D721Med (cell line): ENCODE data around the gene PRPF40B.

Source experiments
- DNase-seq: peaks from one replicate; pipeline ENCODE4 v3.0.0; 2011; ENCODE audit warnings: low spot score; ENCODE audit not compliant: insufficient read length
- FAIRE-seq: peaks from 2 replicates; lab custom pipeline; 2011; peaks lifted over from hg19 to GRCh38; lab: Jason Lieb, UNC
- TF ChIP-seq, protein P1 (sequence below): IDR thresholded peaks from 2 replicates; pipeline ENCODE4 v1.5.1; 2012; ENCODE audit warnings: mild to moderate bottlenecking, control low read depth; ENCODE audit not compliant: insufficient read depth; ENCODE audit errors: missing control alignments

Gene PRPF40B

DNA sequence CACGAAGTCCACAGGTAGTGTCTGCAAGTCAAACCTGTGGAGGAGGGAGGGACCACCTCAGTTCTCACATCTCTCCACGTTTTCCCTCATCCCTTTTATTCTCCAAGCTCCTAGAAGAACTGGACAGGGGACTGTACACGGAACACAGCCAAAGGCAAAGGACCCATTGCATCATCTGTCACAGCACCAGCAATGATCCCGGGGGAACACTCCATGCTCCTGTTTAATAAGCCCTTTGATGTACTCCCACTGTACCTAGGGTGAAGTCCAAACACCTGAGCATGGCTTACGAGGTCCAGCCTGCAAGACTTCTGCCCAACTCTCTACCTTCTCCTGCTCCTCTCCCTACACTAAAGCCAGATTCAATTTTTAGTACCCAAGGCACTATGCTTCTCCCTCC lies 26.5 kb downstream of the PRPF40B start:
- DNase-seq (no peak), FAIRE-seq (no peak)
- TF ChIP-seq, protein P1, sequence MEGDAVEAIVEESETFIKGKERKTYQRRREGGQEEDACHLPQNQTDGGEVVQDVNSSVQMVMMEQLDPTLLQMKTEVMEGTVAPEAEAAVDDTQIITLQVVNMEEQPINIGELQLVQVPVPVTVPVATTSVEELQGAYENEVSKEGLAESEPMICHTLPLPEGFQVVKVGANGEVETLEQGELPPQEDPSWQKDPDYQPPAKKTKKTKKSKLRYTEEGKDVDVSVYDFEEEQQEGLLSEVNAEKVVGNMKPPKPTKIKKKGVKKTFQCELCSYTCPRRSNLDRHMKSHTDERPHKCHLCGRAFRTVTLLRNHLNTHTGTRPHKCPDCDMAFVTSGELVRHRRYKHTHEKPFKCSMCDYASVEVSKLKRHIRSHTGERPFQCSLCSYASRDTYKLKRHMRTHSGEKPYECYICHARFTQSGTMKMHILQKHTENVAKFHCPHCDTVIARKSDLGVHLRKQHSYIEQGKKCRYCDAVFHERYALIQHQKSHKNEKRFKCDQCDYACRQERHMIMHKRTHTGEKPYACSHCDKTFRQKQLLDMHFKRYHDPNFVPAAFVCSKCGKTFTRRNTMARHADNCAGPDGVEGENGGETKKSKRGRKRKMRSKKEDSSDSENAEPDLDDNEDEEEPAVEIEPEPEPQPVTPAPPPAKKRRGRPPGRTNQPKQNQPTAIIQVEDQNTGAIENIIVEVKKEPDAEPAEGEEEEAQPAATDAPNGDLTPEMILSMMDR, result no peak

DNA sequence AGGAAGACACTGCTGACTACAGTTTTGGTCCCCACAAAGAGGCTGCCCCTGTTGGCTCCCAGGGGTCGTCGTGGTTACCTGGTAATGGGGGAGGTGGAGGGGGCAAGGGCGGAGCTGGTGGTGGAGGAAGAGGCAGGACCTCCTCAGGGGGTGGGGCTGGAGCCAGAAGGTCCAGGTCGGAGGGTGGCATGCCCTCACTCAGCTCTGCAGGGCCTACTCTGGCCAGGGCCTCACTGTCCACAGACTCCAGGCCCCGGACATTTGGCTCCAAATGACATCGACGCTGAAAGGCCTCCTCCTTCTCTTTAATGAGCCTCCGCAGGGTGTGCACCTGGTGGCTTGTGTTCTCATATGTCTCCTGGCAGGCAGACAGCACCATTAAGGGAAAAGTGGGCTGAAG lies 28.5 kb downstream of the PRPF40B start:
- DNase-seq, result no peak
- TF ChIP-seq, protein P1, result no peak

DNA sequence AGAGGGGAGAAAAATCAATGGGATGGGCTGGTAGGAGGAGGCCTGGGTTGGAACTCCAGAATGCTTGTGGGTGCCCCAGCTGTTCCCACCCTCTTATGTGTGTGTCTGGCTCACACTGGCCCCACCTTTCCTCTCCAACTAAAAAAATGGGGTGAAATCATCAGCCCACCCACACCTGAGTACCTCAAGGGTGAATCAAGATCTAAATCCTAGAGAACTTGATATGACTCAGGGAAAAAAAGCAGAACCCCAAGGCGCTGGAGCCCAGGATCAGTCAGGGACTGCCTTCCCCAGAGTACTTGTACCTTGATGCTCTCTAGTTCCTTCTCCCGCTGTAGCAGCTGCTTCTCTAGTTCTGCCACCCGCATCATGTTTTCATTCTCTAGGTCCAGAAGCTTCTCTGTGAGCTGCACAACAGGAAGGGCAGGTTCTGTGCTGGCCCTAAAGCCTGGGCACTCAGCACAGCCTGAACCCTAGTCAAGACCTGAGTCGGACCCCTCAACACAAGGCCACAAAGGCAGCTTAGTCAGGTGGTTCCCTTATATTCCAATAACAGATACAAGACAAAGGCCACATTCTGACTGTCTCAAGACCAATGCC lies 29.7 kb downstream of the PRPF40B start:
- TF ChIP-seq, protein P1, result no peak
- FAIRE-seq (no peak), DNase-seq (no peak)

More for the DNA sequence above, 28.5 kb downstream of the PRPF40B start:
- no peak for FAIRE-seq

DNA sequence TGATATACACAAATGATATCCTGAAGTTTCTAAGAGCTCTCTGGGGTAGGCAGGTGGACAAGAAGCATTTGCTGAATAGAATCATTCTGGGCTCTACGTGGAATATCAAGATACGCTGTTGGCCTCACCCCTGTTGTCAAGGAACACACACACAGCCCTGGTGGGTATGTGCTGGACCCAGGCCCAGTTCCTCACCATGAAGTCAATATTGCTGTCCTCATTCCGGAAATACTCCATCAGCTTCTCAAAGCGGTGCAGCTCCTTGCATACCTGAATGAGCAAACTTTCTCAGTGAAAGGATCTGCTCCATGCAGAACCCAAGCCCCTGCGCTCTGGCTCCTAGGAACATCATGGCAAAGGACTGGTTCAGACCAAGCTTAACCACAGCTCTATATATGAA lies 31.4 kb downstream of the PRPF40B start:
- TF ChIP-seq, protein P1, result no peak
- no peak for FAIRE-seq

DNA sequence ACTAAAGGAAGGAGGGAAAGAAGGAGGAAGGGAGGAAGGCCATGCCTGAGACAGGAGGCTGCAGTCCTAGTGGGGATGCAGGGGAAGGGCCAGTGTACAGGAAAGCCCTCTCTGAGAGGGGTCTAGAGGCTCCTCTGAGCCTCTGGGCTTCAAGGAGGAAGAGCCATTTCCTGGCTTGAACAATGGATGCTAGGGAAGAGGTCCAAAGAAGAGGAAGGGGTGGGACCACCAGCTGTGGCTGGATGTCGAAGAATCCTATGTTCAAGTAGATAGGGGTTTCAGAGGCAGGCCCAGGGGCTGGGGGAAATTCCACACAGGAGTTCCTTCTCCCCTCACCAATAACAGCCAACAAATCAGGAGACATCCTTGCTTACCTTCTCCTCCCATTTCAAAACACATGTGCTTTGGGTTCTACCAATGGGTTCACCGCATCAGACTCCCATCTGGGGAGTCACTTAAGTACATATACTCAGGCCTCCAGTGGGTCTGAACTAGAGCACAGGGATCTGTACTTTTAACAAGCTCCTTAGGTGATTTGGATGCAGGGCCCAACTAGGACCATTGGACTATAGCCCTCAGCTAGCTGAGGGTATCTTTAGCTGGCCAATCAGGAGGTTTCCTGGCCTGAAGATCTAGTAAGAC lies 32.4 kb downstream of the PRPF40B start:
- no peak for FAIRE-seq
- TF ChIP-seq, protein P1, result no peak
- no peak for DNase-seq

More for the DNA sequence above, 31.4 kb downstream of the PRPF40B start:
- DNase-seq, result no peak

DNA sequence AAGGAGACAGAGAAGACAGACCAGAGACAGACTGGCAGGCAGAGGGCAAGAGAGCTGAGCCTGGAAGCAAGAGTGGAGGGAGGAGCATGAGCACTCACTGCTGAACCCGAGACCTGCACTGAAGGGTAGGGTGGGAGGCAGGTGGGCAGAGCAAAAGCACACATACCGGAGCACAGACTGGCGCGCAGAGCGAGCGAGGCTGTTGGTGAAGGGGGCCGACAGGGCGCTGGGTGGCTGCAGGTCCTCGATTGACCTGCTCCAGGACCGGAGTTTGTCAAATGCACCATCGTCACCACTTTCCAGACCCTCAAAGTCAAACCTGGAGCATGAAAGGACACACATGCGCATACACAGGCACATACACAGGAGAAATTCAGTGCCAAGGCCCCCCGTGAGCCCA lies 34.9 kb downstream of the PRPF40B start:
- FAIRE-seq, result no peak
- TF ChIP-seq, protein P1, result no peak
- DNase-seq, result no peak

DNA sequence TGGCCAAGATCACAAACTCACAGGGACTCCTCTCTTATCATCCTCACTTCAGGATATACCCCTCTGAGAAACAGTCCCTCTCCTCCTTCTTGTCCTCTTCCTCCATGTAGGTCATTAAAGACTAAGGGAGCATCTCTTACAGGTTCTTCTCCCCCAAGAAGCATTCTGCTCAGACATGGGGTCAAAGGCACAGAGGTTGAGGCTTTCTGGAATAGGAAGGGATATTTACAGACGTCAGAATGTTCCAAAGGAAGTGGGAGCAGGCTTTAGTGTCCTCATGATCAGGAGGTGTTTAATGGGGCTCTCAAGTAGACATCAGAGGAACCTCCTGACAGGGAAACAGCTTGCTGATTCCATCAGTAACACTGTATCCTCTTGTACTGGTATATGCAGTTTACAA lies 36.4 kb downstream of the PRPF40B start:
- DNase-seq, result no peak
- no peak for FAIRE-seq
- TF ChIP-seq, protein P1, result no peak
